HG03469 (cell line): ENCODE data around the gene AKT1S1.
"Not testable (repeated sequence)": the region's sequence is repeated elsewhere in the genome, so short reads cannot be mapped to it uniquely, and the experiment has no call there.

Experiments
- ATAC-seq: cut with Tn5 transposase; IDR thresholded peaks from one replicate; pipeline ENCODE4 v1.9.1; 2021; ENCODE audit warnings: mild to moderate bottlenecking, moderate library complexity, moderate number of reproducible peaks; ENCODE audit not compliant: unreplicated experiment

AKT1S1 gene

GRCh38 chr19:49840736-49841249 lies 36.4 kb downstream of the AKT1S1 start:
- ATAC-seq = no peak

GRCh38 chr19:49840321-49840720 lies 36.8 kb downstream of the AKT1S1 start:
- ATAC-seq = no peak

- ATAC-seq = no peak
Observed at GRCh38 chr19:49839713-49840112, 37.4 kb downstream of the AKT1S1 start.

- ATAC-seq = no peak
Observed at GRCh38 chr19:49838885-49839588, 38.1 kb downstream of the AKT1S1 start.

- no peak for ATAC-seq
Observed at GRCh38 chr19:49837425-49837824, 39.7 kb downstream of the AKT1S1 start.

- ATAC-seq = no peak
Observed at GRCh38 chr19:49837009-49837310, 40.2 kb downstream of the AKT1S1 start.

- no peak for ATAC-seq
Observed at GRCh38 chr19:49836176-49837008, 40.8 kb downstream of the AKT1S1 start.

GRCh38 chr19:49835562-49835961 lies 41.6 kb downstream of the AKT1S1 start:
- no peak for ATAC-seq

GRCh38 chr19:49833599-49833998 lies 43.6 kb downstream of the AKT1S1 start:
- ATAC-seq = no peak

- ATAC-seq = no peak
Observed at GRCh38 chr19:49832556-49832955, 44.6 kb downstream of the AKT1S1 start.

GRCh38 chr19:49831592-49831991 lies 45.6 kb downstream of the AKT1S1 start:
- no peak for ATAC-seq

GRCh38 chr19:49830766-49831165 lies 46.4 kb downstream of the AKT1S1 start:
- ATAC-seq = no peak

- no peak for ATAC-seq
Observed at GRCh38 chr19:49829721-49830120, 47.4 kb downstream of the AKT1S1 start.

- no peak for ATAC-seq
Observed at GRCh38 chr19:49829200-49829599, 48.0 kb downstream of the AKT1S1 start.

- ATAC-seq = no peak
Observed at GRCh38 chr19:49827034-49827433, 50.1 kb downstream of the AKT1S1 start.

- no peak for ATAC-seq
Observed at GRCh38 chr19:49824662-49825061, 52.5 kb downstream of the AKT1S1 start.

GRCh38 chr19:49823472-49823871 lies 53.7 kb downstream of the AKT1S1 start:
- no peak for ATAC-seq

GRCh38 chr19:49820125-49820524 lies 57.0 kb downstream of the AKT1S1 start:
- no peak for ATAC-seq

GRCh38 chr19:49819452-49820115 lies 57.6 kb downstream of the AKT1S1 start:
- ATAC-seq = not testable (repeated sequence)
